H1 (cell line): ENCODE measurements around the gene FUT2. TPM values are rescaled to one million over a fixed set of nuclear protein-coding genes. Genes with fewer than 3 reads are reported as not detected.

ENCODE experiments used
- JUN ChIP-seq: IDR thresholded peaks from 2 replicates; pipeline ENCODE4 v1.6.1; 2011; ENCODE audit warnings: low read depth, mild to moderate bottlenecking, improper control_type of control experiment, low read length
- polyA plus RNA-seq, 7 experiments: library from polyadenylated mRNA; depleted of rRNA in 3 of 7; stranded (reverse) in 5 of 7; unstranded in 2 of 7; fragments of >200 nt in 5 of 7; fragments of 200-250 nt in 2 of 7; gene quantifications; 1 replicate in 5 of 7; 2 replicates in 1 of 7; 4 replicates in 1 of 7; pipeline versions ENCODE4 v1.2.1 to v1.2.3, GENCODE V29; 2011 to 2013; ENCODE audit warnings: missing spikeins in 2 of 7, mixed read lengths in 2 of 7
- total RNA-seq: library from RNA; stranded (reverse); fragmentation: NEBNext Ultra II Directional; extraction: Animal tissue kit (Norgen Biotek cat#: 25700); gene quantifications from 2 replicates; pipeline ENCODE4 v1.2.1, GENCODE V29; 2021

Gene FUT2
- total and polyA plus RNA-seq, 2 of the 8 experiments (the other 6 are each of a cell fraction or from before 2014, with no cell fraction given) = 5.0 to 5.6 TPM

GRCh38 chr19:48651683-48652048 is 44.1 kb upstream of the FUT2 start (continued):
- TF ChIP-seq JUN = no peak
